ENCODE results near the gene PLIN4.

PLIN4 gene

GRCh38 chr19:4523306-4524110 is 5.2 kb upstream of the PLIN4 start:
- peak; percentile 37 for DNase-seq

- DNase-seq, result no peak
Measured at GRCh38 chr19:4522291-4523002, 4.2 kb upstream of the PLIN4 start.

GRCh38 chr19:4521888-4522242 is 3.6 kb upstream of the PLIN4 start:
- DNase-seq, result no peak

- DNase-seq, result no peak
Measured at GRCh38 chr19:4521170-4521887, 3.0 kb upstream of the PLIN4 start.

GRCh38 chr19:4519521-4520277 is 1.4 kb upstream of the PLIN4 start:
- DNase-seq, result no peak

GRCh38 chr19:4519172-4519496 is 848 bp upstream of the PLIN4 start:
- no peak for DNase-seq

- no peak for DNase-seq
Measured at GRCh38 chr19:4517451-4518057, 732 bp downstream of the PLIN4 start.

- DNase-seq, result no peak
Measured at GRCh38 chr19:4516939-4517300, 1.4 kb downstream of the PLIN4 start.

- DNase-seq, result no peak
Measured at GRCh38 chr19:4516199-4516938, 1.9 kb downstream of the PLIN4 start.

GRCh38 chr19:4515732-4516131 is 2.6 kb downstream of the PLIN4 start:
- DNase-seq, result no peak

GRCh38 chr19:4513248-4513647 is 5.0 kb downstream of the PLIN4 start:
- no peak for DNase-seq

GRCh38 chr19:4512070-4512469 is 6.2 kb downstream of the PLIN4 start:
- no peak for DNase-seq

GRCh38 chr19:4511300-4512054 is 6.8 kb downstream of the PLIN4 start:
- no peak for DNase-seq

GRCh38 chr19:4510435-4511255 is 7.6 kb downstream of the PLIN4 start:
- DNase-seq, result no peak

GRCh38 chr19:4508698-4509097 is 9.6 kb downstream of the PLIN4 start:
- no peak for DNase-seq

- no peak for DNase-seq
Measured at GRCh38 chr19:4507804-4508203, 10.5 kb downstream of the PLIN4 start.

- DNase-seq, result no peak
Measured at GRCh38 chr19:4507150-4507452, 11.2 kb downstream of the PLIN4 start.

GRCh38 chr19:4506449-4507149 is 11.7 kb downstream of the PLIN4 start:
- no peak for DNase-seq

GRCh38 chr19:4505570-4506448 is 12.5 kb downstream of the PLIN4 start:
- DNase-seq, result no peak

Data from NCI-H82 (cell line).